Skin epidermis (tissue), 12 donors: ENCODE data around the gene CD101.
A peak's percentile ranks its signal among the peaks of the same experiment; 100 is the strongest.

Experiments
- H3K27ac ChIP-seq, 21 experiments: fragments of 200-600 bp; sonication (generic) in 11 of 21; one replicate each; pipeline ENCODE4 v1.5.0; 2020; ENCODE audit warnings: mild to moderate bottlenecking in 3 of 21, inconsistent platforms in 2 of 21, moderate library complexity in 2 of 21
- H3K4me3 ChIP-seq, 7 experiments: fragments of 200-600 bp; sonication (generic) in 2 of 7; one replicate each; pipeline ENCODE4 v1.5.0; 2020; ENCODE audit warnings: inconsistent platforms in 2 of 7, mild to moderate bottlenecking in 2 of 7, moderate library complexity in 1 of 7

The CD101 gene

GRCh38 chr1:116983112-116983511 is 18.4 kb upstream of the CD101 start:
- H3K27ac ChIP-seq: peak overlapping the region in 1 of 21 experiments; percentile 31

GRCh38 chr1:116983678-116984077 is 17.9 kb upstream of the CD101 start:
- no peak overlapping the region for H3K4me3 ChIP-seq
- H3K27ac ChIP-seq: peak overlapping the region in 1 of 21 experiments; percentile 12

More at GRCh38 chr1:116983112-116983511, 18.4 kb upstream of the CD101 start:
- H3K4me3 ChIP-seq: no peak overlapping the region

- no peak overlapping the region for H3K4me3 ChIP-seq
- H3K27ac ChIP-seq: peak overlapping the region in 1 of 21 experiments; percentile 12
Observed at GRCh38 chr1:116984406-116985160, 17.0 kb upstream of the CD101 start.

- Histone ChIP-seq H3K27ac (peak overlapping the region in 6 of 21 experiments; percentile 5 to 66 (median 40)), H3K4me3 (no peak overlapping the region)
Observed at GRCh38 chr1:116986421-116987255, 14.9 kb upstream of the CD101 start.

GRCh38 chr1:116987256-116987555 is 14.4 kb upstream of the CD101 start:
- no peak overlapping the region for H3K4me3 ChIP-seq
- peak overlapping the region in 3 of 21 experiments; percentile 35 to 59 (median 44) for H3K27ac ChIP-seq

- no peak overlapping the region for H3K4me3 ChIP-seq
- H3K27ac ChIP-seq: peak overlapping the region in 6 of 21 experiments; percentile 5 to 39 (median 27)
Observed at GRCh38 chr1:116988248-116988647, 13.3 kb upstream of the CD101 start.

- no peak overlapping the region for H3K4me3 ChIP-seq
- H3K27ac ChIP-seq: peak overlapping the region in 4 of 21 experiments; percentile 5 to 72 (median 39)
Observed at GRCh38 chr1:116988908-116989307, 12.7 kb upstream of the CD101 start.

GRCh38 chr1:116989835-116990234 is 11.7 kb upstream of the CD101 start:
- Histone ChIP-seq H3K27ac (peak overlapping the region in 11 of 21 experiments; percentile 6 to 72 (median 46)), H3K4me3 (no peak overlapping the region)

GRCh38 chr1:116990612-116991151 is 10.9 kb upstream of the CD101 start:
- Histone ChIP-seq H3K4me3 (no peak overlapping the region), H3K27ac (peak overlapping the region in 15 of 21 experiments; percentile 1 to 72 (median 46))

GRCh38 chr1:116991171-116991845 is 10.3 kb upstream of the CD101 start:
- no peak overlapping the region for H3K4me3 ChIP-seq
- peak overlapping the region in 12 of 21 experiments; percentile 4 to 72 (median 38) for H3K27ac ChIP-seq

GRCh38 chr1:116991918-116992317 is 9.6 kb upstream of the CD101 start:
- H3K27ac ChIP-seq: peak overlapping the region in 6 of 21 experiments; percentile 13 to 72 (median 38)
- H3K4me3 ChIP-seq: no peak overlapping the region

- Histone ChIP-seq H3K27ac (no peak overlapping the region), H3K4me3 (no peak overlapping the region)
Observed at GRCh38 chr1:116993286-116993685, 8.3 kb upstream of the CD101 start.

- no peak overlapping the region for H3K4me3 ChIP-seq
- no peak overlapping the region for H3K27ac ChIP-seq
Observed at GRCh38 chr1:116994411-116994810, 7.1 kb upstream of the CD101 start.

- no peak overlapping the region for H3K27ac ChIP-seq
Observed at GRCh38 chr1:116997066-116997465, 4.5 kb upstream of the CD101 start.

GRCh38 chr1:116997636-116998035 is 3.9 kb upstream of the CD101 start:
- Histone ChIP-seq H3K4me3 (no peak overlapping the region), H3K27ac (no peak overlapping the region)

More at GRCh38 chr1:116997066-116997465, 4.5 kb upstream of the CD101 start:
- no peak overlapping the region for H3K4me3 ChIP-seq

- Histone ChIP-seq H3K4me3 (no peak overlapping the region), H3K27ac (no peak overlapping the region)
Observed at GRCh38 chr1:116999596-116999995, 2.0 kb upstream of the CD101 start.

GRCh38 chr1:117000142-117000541 is 1.4 kb upstream of the CD101 start:
- Histone ChIP-seq H3K4me3 (no peak overlapping the region), H3K27ac (peak overlapping the region in 1 of 21 experiments; percentile 85)

- no peak overlapping the region for H3K4me3 ChIP-seq
- H3K27ac ChIP-seq: peak overlapping the region in 5 of 21 experiments; percentile 44 to 85 (median 64)
Observed at GRCh38 chr1:117003223-117003875, 1.8 kb downstream of the CD101 start.

- no peak overlapping the region for H3K4me3 ChIP-seq
- peak overlapping the region in 1 of 21 experiments; percentile 72 for H3K27ac ChIP-seq
Observed at GRCh38 chr1:117007719-117008013, 6.1 kb downstream of the CD101 start.
